ENCODE results near the gene TRERF1.
A peak's percentile ranks its signal among the peaks of the same experiment; 100 is the strongest.

Gene TRERF1

DNA sequence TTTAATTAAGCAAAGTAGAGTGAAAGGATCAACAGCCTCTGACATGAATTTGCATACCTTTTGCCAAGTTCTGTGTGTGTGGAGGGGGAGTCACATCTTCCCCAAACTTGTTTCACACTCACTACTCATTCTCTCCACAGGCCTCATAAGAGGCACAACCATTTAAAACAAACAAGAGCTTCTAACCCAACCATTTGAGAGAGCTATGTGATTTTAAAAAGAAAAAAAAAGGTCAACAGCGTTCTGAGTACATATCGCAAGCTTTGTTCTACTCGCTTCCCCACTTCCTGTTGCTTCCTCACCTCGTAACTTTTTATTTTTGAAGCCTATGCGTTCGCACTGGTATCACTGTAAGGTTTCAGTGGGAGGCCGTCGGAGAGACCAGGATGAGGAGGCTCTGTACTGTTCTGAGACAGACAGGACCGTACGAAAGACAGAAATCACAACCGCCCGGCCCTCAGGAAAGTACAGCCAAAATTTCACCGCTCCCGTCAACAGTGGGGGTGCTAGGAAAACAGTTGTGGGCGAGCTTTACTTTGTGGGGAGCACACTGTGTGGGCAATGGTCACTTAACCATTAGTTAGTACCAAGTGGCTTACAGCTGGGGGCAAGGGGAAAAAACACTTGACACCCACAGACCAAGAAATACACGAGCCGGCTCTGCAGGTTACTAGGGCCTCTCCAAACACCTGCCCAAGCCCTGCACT is 61.3 kb downstream of the TRERF1 start:
- DNase-seq = peak; percentile 71

DNA sequence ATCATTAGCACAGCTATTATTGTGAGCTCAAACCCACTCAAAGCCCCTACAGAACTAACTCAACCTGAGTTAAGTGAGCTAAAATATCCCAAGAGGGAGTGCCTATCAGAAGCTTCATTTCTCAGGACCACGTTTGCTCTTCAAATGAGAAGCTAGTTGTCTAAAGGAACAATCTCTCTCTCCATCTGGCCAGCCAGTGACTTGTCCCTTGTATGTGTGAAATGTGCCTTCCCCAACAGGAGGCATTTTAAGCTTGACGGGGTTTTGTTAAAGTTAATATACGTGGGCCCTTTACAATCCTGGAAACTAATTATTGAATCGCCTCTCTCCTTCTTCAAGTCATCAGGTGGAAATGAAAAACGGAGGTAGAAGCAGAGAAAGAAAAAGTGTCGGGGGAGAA is 62.0 kb downstream of the TRERF1 start:
- no peak for DNase-seq

DNA sequence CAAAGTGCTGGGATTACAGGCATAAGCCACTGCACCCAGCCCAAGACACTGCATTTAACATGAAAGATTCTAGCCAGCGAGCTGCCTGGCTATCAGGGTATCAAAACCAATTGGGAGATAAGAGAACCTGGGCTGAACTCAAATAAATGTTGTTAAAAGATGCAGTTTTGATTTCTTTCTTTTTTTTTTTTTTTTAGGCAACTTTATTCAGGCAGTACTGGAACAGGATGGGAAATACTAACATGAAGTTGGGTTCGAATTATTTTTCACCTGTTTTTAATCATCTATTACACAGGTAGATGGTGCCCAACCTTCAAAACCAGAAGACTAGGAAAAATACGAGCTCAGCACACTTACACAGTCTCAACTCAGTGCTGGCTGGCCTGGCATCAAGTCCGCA is 63.7 kb downstream of the TRERF1 start:
- DNase-seq = no peak

DNA sequence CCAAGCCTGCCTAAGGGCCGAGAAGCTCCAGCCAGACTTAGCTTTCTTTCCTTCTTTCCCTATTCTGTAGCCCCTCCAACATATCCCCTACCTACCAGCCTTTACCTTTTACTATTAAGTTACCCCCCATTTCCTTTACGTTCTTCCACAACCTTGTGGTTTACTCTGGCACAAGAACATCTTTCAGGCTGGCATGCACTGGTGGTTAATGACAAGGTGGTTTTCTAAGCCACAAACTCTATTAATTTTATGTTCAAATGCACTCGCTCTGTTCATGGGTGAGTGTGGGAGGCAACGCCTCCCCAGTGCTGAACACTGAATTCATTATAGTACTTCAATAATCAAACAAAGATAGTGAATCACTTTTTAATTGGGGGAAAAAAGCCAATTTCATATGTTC is 64.4 kb downstream of the TRERF1 start:
- peak; percentile 73 for DNase-seq

DNA sequence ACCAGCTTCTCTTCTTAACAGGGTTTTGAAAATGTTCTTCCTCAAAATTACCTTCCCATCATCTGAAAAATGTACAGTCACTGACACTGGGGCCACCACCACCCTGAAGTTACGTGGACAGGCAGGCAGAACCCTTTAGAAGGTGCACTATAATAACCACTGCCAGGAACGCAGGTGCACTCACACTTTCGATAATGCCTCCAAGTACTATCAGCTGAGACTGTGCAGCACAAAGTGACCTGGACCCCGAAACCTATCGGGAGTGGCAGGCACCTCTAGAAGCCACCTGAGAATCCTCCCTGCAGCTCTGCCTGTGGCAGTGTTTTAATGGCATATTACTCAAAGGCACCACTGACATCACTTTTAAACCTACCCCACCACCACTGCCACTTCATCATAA is 66.4 kb downstream of the TRERF1 start:
- no peak for DNase-seq

DNA sequence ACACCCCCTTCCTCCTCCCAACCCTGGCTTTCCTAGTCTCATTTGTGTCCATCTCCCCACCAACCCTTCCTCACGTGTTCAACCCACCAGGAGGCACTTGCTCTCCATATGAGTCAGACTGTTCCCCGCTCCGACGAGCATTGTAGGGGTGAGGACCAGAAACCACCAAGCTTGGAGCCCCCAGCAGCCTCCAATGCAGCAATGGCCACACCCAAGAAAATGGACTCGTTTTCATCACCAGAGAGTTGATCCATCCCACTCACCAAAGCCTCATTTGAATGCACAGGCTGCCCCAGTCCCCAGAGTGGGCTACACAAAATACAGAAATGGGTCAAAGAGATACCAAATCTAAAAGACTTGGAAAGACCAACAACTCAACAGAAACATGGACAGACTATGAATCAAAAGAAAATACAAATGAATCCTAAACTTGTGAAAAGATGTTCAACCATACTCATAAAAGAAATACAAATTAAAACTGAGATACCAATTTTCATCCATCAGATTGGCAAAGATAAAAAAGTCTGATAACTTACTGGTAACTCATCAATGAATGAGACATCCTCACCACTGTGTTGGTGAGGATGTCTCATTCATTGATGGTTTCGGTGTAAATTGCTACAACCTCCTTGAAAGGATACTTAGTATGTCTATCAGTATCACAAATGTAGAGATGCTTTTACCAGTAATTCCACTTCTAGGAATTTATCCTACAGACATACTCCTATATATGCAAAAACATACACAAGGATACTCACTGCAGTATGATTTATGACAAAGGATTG is 68.1 kb downstream of the TRERF1 start:
- no peak for DNase-seq

DNA sequence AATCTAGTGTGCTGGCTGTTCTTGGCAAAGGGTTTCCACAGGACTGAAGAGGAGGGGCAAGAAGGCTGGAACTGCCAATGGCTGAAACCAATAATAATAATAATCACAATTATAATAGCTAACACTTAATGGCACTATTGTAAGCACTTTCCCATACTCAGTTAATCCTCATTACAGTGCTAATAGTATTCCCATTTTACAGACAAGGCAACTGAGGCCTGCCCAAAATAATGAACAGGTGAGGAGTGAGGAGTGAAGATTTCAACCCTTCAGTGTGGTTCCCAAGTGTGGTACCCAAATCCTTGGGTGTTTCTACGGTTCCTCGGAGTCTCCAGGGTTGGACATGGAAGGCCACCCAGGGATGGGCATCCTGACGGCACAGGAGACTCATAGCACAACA is 69.9 kb downstream of the TRERF1 start:
- DNase-seq = no peak

DNA sequence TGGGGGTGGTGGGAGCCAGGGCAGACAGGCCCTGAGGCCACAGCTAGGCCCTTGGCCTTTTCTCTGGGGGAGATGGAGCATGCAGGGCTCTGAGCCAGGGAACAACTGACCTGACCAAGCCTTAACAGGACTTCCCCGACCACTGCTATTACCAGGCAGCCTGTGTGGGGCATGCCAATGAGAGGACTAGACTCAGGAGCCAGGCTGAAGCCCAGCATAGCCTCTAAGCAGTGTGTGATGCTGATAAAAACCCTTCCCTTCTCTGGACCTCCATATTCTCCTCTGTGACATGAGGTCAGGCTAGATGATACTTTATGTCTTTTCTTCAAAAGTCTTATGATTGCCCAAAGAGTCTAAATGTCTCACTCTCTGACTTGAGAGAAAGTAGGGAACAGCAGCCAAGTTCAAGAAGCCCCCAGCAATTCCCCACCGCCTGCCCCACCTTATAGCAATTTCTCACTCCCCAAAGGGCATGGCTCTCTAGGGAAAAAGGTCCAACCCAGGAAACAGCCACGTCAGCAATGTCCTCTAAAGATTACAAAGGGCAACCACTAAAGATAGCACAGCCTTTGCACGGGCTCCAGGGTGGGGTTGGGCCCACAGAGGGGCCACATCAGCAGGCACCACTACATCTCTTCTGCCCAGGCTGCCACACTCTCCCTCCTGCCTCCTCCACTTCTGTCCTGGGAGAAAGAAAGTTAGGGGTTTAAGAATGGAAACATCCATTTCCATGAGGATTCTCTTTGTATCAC is 71.3 kb downstream of the TRERF1 start:
- no peak for DNase-seq

DNA sequence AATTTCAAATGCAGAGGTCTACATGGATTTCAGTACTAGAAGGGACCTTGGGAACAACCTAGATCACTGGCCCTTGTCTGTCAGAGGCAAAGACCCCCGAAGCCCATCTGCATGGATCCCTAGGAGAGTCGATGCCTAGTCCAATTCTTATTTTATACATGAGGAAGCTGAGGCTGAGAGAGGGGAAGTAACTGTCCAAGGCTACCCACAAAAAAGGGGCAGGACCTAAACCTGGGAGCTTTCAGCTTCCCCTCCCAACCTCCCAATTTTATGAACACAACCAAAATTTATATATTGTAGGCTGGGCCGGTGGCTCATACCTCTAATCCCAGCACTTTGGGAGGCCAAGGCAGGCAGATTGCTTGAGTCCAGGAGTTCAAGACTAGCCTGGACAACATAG is 73.2 kb downstream of the TRERF1 start:
- DNase-seq = no peak

DNA sequence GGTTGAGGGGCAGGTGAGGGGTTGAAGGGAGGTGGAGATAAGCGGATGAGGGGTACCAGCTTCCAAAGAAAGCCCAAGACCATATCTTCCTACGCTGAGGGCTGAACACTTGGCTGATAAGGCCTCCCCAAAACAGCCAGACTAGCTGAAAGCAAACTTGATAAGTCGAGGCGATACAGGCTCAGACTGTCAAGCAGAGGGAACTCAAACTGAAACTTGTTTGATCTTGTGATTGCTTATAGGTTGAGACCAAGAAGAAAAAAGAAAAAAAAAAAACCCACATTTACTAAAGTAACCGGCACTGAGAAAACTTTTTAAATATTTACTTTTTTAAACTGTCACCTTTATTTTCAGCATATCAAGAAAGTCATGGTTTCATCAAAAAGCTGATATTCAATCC is 73.6 kb downstream of the TRERF1 start:
- DNase-seq = peak; percentile 38

DNA sequence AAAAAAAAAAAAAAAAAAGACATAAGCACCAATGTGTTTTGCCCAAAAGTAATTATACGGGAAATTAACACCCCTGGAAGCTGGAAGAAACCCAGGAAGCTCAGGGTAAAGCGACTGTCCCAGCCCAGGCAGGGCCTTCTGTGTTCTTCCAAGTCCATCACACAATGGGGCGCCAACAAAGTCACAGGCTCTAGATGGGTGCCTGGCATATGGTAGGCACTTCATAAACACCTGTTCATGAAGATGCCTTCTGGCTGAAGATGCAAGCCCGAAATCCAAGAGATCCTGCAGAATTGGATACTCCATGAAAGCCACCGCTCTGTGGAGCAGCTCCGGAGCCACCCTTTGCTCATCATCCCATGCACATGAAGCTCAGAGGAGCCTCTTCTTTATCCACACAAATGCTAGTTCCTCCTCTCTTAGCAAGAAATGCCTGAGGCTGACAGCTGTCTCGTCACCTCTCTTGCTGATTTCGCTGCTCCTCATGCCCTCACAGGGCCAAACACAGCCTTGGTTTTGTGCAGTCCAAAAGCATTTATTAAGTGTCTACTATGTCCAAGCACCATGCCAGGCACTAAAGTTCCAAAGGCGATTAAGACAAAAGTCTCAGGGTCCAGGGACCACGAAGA is 76.6 kb downstream of the TRERF1 start:
- no peak for DNase-seq

DNA sequence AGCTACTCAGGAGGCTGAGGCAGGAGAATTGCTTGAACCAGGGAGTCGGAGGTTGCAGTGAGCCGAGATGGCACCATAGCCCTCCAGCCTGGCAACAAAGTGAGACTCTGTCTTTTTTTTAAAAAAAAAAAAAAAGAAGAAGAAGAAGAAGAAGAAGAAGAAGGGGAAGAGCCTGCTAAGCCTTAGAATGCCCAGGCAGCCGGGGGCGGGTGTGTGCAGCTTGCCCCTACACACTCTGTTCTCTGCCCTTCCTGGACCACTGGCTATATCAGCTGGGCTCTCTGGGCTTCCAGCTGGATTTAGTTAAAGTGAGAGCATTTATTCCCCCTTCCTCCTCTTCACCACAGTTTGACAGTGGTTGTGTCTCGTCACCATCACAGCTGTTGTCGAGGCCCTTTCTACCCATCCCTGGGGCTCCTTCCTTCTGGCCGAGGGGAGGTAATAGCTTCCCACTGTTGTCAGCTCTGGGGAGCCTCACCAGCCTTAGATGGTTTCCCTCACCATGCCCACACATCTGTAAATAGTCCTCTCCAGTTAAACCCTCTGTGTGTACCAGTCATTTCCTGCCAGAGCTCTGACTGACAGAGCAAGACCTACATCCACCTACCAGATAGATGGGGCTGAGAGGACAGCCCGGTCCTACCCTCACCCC is 77.6 kb downstream of the TRERF1 start:
- DNase-seq = peak; percentile 31

DNA sequence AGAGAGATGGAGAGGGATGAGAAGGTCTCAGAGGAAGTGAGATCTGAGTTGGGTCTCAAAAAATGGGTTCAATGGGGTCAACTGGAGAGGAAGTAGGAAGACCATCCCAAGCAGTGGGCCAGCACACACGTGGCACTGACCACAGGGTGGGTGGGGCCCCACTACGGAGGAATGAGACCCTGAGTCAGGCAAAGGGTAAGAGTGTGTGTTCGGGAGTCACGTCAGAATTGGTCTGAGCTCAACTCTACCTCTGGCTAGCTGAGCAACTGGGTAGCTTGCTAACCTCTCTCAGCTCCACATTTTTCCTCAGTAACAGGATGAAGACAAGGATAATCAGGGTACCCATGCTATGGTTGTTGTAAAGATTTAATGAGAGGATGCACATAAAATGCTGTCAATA is 79.0 kb downstream of the TRERF1 start:
- no peak for DNase-seq

DNA sequence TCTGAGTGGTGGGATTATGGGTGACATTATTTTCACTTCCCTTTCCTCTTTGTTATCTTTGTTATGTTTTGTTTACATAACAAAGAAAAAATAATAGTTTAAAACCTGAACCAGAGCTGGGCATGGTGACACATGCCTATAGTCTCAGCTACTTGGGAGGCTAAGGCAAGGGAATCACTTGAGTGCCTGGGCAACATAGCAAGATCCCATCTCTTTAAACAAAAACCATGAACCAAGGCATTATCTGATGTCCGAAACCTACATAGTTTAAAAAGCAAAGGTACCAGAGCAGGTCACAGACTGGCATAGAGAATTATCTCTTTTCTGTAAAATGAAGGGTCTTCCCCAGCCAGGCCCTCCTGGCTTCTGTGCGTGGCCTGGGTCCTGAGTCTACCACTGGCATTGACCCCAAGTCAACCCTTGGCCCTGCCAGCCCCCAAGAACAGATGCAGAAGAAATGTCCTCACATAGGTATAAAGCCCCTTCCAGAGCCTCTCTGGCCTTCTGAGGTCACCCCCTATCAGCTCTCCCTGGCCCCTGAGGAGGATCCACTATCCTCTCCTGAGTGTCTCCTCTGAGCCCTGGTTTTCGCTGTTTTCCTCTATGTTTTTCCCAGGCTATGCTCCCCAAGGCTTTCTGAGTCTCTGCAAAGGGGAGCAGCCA is 81.3 kb downstream of the TRERF1 start:
- no peak for DNase-seq

DNA sequence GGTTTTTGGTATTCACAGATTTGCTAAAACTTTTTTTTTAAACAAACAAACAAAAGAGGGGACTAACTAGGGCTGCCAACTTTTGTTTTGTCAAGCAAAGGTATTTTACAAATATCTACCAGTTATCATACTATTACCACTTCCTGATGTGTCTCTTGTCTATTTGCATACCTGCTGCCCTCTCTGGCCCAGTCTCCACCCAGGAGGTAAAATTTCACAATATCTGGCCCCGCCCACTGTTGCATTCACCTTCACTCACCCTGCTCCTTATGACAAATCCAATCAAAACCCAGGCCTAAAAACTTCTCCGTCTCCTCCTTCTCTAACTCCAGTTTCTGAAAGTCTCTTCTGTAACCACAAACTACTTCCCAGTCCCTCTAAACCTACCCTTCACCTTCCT is 82.2 kb downstream of the TRERF1 start:
- peak; percentile 53 for DNase-seq

DNA sequence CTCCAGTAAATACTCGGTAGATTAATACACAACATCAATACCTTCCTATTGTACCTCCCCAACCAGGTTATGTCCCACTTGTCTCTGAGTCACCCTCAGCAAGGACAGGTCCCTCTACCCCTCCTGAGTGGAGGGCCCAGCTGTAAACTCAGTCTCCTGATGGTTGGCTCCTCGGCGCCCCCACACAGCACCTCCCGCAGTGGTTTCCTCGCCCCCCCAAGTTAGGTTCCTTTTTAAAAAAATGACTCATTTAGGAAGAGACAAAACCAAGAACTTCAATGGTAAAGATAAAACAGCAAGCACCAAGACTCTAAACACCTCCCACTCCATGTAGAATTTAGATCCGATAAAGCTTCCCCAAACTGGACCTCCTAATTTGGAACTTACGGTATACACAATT is 83.5 kb downstream of the TRERF1 start:
- DNase-seq = peak; percentile 49

DNA sequence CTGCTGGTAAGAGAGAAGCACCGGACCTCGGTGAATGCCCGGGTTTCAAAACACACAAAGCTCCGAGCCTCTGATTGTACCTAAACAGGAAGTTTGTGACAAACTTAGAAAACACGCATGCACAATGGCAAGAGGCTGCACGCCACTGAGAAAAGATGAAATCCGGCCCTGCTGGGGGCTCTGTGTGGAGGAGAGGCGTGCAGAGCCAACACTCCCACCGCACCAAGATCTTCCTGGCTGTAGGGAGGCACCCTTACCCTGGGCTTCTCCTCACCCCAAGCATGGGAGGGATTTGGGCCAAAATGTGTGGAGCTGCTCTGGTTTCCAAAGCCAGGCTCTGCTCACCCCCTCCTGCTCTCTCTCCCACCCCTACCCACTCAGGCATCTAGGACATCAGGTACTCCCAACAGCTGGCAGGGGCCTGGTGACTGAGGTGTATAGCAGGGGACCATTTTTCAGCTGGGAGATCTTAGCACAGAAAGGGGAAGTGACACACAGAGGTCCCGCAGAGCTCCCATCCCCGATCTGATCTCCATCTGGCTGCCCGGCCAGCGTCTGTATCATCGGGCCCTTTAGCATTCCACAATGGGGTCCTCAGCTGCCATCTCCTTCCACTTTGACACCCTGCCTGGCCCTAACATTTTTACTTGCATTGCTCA is 84.2 kb downstream of the TRERF1 start:
- DNase-seq = peak; percentile 39

DNA sequence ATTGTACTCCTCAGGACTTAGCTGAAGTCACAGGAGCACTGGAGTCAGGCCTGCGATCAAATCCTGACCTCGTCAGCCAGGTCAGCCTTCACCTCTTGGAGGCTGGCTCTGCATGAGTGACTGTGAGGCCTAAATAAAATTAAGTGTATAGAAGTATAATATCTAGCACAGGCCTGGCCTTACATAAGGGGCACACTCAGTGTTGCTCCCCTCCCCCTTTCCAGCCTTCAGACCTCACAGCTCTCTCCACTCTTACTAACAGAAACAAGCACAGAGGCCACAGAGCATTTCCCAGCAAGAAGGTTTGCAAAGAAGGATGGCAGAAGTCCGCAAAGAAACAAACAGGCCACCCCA is 84.8 kb downstream of the TRERF1 start:
- DNase-seq = no peak

DNA sequence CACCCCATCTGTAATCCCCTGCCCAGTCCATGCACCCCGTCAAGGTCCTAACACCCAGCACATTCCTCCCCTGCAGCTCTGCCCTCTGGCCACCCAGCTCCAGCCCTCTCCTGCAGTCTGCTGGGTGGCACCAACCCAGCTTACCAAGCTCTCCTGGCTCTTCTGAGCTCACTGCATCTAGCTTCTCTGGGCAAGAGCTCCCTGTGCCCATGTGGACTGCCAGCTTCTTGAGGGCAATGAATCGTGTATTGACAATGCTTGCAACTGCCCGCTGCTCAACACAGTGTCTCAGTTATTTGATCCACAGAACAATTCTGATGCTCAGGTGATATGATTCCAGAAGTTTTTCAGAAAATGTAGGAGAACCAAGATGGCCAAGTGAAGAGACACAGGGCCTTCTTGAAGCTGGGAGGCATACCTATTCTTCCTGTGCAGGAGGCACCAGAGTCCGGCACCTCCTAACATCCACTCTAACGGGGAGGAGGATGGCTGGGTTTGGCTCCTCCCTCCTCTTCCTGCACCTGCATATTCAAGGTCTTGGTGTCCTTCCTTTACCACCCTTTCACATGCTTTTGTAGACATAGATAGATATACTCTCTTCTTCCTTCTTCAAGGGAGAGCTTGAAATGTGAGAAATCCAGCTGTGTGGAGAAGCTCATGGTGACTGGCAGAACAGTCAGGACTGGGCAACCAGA is 85.6 kb downstream of the TRERF1 start:
- DNase-seq = no peak

DNA sequence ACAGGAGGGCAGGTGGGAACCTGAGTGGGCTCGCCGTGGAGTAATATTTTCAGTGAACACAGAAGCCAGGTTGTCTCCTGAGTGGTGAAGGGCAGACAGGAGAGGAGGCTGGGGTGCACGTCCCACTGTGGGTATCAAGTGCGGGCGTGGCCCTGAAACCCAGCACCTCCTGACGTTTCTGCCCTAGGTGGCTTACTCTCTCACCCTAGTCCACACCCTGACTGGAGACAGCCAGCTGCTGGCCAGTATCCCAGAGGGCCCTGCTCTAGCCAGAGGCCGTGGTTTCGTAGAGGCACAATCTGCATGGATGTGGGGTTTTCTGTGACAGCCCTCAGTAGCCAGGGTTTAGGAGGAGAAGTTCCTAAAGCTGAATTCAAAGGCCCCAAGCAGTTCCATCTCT is 86.7 kb downstream of the TRERF1 start:
- DNase-seq = no peak
